GM21360 (cell line): ENCODE measurements around the gene NPIPA3.
"Not testable (repeated sequence)": the region's sequence is repeated elsewhere in the genome, so short reads cannot be mapped to it uniquely, and the experiment has no call there.

Source experiments
- ATAC-seq: cut with Tn5 transposase; IDR thresholded peaks from one replicate; pipeline ENCODE4 v1.9.1; 2021; ENCODE audit warnings: mild to moderate bottlenecking, moderate library complexity; ENCODE audit not compliant: unreplicated experiment

The NPIPA3 gene

DNA sequence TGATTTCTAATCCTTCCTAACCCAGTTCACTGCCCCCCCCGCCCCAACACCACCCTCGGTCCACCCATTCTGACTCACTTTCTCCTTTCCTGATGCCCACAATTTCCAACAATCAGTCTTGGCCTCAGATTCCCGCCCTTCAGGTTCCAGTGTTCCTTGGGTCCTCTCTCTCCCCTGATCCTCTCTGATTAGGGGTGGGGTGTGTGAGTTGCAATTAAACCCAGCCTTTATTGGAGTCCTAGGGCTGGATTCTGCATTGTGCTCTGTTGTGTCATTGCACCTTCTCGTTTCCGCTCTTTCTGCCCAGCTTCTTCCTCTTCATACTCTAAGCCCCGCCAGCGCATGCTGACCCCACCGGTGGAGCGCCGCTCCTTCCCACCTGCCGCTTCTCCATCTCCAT is 38.6 kb downstream of the NPIPA3 start:
- not testable (repeated sequence) for ATAC-seq

DNA sequence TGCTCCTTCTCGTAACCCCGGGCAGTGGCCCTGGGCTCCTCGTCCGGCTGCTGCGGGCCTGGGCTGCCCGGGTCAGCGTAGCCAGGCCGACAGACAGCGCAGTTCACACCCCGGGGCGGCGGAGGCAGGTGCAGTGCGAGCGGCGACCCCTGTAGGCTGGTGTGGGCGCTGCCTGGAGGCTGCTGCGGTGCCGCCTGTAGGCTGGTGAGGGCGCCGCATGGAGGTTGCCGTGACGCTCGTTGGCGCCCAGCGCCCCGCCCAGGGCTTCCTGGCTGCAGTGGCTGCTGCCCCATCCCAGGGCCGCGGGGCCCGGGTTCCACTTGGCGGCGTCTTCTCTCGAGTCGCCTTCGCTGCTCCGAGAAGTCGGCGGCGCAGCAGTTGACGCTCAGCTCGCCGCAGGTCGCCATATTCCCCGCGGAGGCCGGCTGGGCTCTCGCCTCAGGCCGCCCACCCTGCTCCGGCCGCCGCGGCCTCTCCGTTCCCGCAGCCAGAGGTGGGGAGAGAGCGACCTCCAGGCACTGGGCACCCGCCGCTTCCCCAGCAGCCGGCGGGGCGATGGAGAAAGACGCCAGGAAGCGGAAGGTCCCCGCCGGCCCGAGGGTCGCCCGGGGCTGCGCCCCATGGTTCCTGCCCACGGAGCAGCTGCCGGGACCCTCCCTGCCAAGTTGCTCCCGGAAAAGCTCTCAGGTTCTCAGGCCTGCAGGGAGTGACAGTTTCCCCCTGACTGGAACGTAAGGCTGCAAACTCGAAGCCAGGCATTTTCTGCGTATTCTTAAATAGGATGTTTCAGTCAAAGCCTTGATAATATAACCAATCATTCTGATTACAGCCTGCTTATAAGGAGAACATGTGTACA is 39.3 kb downstream of the NPIPA3 start, which contains the start of gene NPIPA2:
Gene NPIPA2, plus strand, starts transcription at position 261 of the 856 bp plus-strand sequence. CDS start 5,533 bp downstream, outside the sequence.
- ATAC-seq = peak; percentile 91

DNA sequence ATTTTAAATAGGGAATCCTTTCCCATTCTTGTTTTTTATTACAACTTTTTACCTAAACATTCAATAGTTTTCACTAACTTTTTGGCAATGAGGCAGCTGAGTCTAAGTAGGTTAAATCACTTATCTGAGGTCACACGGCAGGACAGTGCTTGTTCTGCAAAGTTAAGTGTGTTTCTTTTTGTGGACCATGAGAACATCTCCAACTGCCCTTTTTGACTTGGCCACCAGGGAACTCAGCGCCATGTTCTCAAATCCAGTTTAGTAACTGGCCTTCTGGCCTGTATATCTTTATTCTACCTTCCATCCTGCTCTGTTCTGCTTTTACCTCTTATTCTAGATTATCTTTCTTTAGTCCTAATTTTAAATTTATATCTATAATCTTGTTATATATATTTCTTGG is 70.4 kb downstream of the NPIPA3 start:
- not testable (repeated sequence) for ATAC-seq

DNA sequence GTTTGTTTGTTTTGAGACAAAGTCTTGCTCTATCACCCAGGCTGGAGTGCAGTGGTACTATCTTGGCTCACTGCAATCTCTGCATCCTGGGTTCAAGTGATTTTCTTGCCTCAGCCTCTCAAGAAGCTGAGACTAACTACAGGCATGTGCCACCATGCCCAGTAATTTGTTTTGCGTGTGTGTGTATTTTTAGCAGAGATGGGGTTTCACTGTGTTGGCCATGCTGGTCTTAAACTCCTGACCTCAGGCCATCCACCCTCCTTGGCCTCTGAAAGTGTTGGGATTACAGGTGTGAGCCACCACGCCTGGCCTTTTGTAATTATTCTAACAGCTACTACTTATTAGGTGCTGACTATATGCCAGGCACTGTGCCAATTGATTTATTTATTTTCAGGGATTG is 72.4 kb downstream of the NPIPA3 start:
- not testable (repeated sequence) for ATAC-seq
